SK-N-SH treated with all-trans-retinoic acid at 6 μM for 48 hours (cell line): ENCODE measurements around the gene SORCS1.

ENCODE experiments used
- ARNTL ChIP-seq: fragments of 450-650 bp; formaldehyde crosslinking; IDR thresholded peaks from 2 replicates; pipeline ENCODE4 v1.5.0; 2020; ENCODE audit warnings: low read depth, mild to moderate bottlenecking, moderate library complexity, borderline replicate concordance
- CSRNP3 ChIP-seq: fragments of 250-450 bp; sonication (Bioruptor Pico); IDR thresholded peaks from 2 replicates; pipeline ENCODE4 v1.5.1; 2021; ENCODE audit warnings: mild to moderate bottlenecking, moderate library complexity
- ESRRG ChIP-seq: fragments of 250-450 bp; sonication (Bioruptor Pico); IDR thresholded peaks from 2 replicates; pipeline ENCODE4 v1.6.1; 2021; ENCODE audit warnings: mild to moderate bottlenecking
- POU6F1 ChIP-seq: fragments of 250-450 bp; sonication (Bioruptor Pico); IDR thresholded peaks from 2 replicates; pipeline ENCODE4 v1.8.0; 2021; ENCODE audit warnings: low read depth, mild to moderate bottlenecking, moderate library complexity, borderline replicate concordance
- TCF4 ChIP-seq: fragments of 250-450 bp; sonication (Bioruptor Pico); IDR thresholded peaks from 2 replicates; pipeline ENCODE4 v1.8.0; 2021; ENCODE audit warnings: mild to moderate bottlenecking, moderate library complexity, borderline replicate concordance
- ZFP30 ChIP-seq: fragments of 450-650 bp; formaldehyde crosslinking; IDR thresholded peaks from 2 replicates; pipeline ENCODE4 v1.5.0; 2022; ENCODE audit warnings: mild to moderate bottlenecking, moderate library complexity
- ZNF70 ChIP-seq: fragments of 450-650 bp; formaldehyde crosslinking; IDR thresholded peaks from 2 replicates; pipeline ENCODE4 v1.5.0; 2020; ENCODE audit warnings: mild to moderate bottlenecking, moderate library complexity
- ZNF8 ChIP-seq: fragments of 450-650 bp; formaldehyde crosslinking; IDR thresholded peaks from 2 replicates; pipeline ENCODE4 v1.5.0; 2020; ENCODE audit warnings: mild to moderate bottlenecking, moderate library complexity
- TF ChIP-seq, protein P1 (sequence below): fragments of 250-450 bp; sonication (Bioruptor Pico); IDR thresholded peaks from 2 replicates; pipeline ENCODE4 v1.5.1; 2020; ENCODE audit warnings: low read depth, mild to moderate bottlenecking, moderate library complexity

- no peak for TF ChIP-seq ARNTL
- TF ChIP-seq ESRRG (CRISPR knock-in tag), result no peak
- TF ChIP-seq ZFP30 (CRISPR knock-in tag), result no peak
- TF ChIP-seq, protein P1, sequence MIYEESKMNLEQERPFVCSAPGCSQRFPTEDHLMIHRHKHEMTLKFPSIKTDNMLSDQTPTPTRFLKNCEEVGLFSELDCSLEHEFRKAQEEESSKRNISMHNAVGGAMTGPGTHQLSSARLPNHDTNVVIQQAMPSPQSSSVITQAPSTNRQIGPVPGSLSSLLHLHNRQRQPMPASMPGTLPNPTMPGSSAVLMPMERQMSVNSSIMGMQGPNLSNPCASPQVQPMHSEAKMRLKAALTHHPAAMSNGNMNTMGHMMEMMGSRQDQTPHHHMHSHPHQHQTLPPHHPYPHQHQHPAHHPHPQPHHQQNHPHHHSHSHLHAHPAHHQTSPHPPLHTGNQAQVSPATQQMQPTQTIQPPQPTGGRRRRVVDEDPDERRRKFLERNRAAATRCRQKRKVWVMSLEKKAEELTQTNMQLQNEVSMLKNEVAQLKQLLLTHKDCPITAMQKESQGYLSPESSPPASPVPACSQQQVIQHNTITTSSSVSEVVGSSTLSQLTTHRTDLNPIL, result no peak
- TF ChIP-seq TCF4 (CRISPR knock-in tag), result no peak
- TF ChIP-seq CSRNP3 (CRISPR knock-in tag), result no peak
- TF ChIP-seq ZNF70 (CRISPR knock-in tag), result no peak
- TF ChIP-seq POU6F1, result no peak
- no peak for TF ChIP-seq ZNF8 (CRISPR knock-in tag)
Observed at GRCh38 chr10:106795619-106796018, 368.9 kb downstream of the SORCS1 start.
